Kidney epithelial cell (primary cell): Measurements from ENCODE around the gene SIGLEC11. TPM values are rescaled to one million over a fixed set of nuclear protein-coding genes. Genes with fewer than 3 reads are reported as not detected.

Experiments used
- DNase-seq: peaks from one replicate; pipeline ENCODE4 v3.0.0-alpha.2; 2010; ENCODE audit warnings: low read depth
- H3K27me3 ChIP-seq: 2 replicates; pipeline ENCODE4 v1.6.0; 2011; ENCODE audit warnings: low read length; ENCODE audit not compliant: control insufficient read depth, insufficient read depth
- H3K36me3 ChIP-seq: 2 replicates; pipeline ENCODE4 v1.5.1; 2011; ENCODE audit warnings: low read length; ENCODE audit not compliant: control insufficient read depth, insufficient read depth
- H3K4me3 ChIP-seq: 2 replicates; pipeline ENCODE4 v1.5.1; 2011; ENCODE audit warnings: low read depth, mild to moderate bottlenecking, control low read depth, low read length
- CTCF ChIP-seq: IDR thresholded peaks from 2 replicates; pipeline ENCODE4 v1.5.1; 2011; ENCODE audit warnings: mild to moderate bottlenecking, moderate library complexity, low read length, control low read depth, inconsistent platforms; ENCODE audit not compliant: insufficient read depth, poor library complexity, severe bottlenecking
- total RNA-seq: library from RNA; depleted of rRNA; stranded (reverse); fragments of >200 nt; gene quantifications from 2 replicates; pipeline ENCODE4 v1.2.3, GENCODE V29; 2015

SIGLEC11 gene
- total RNA-seq, 1 donor from 2014 or later: not detected

GRCh38 chr19:49999371-50000010, 38.5 kb upstream of the SIGLEC11 start:
- TF ChIP-seq CTCF: no peak
- Histone ChIP-seq H3K36me3 (peaks cover 2% of the 10 kb centered on the region), H3K4me3 (no peak overlapping the region), H3K27me3 (no peaks in the 10 kb centered on the region)
- DNase-seq: no peak

GRCh38 chr19:49997709-49998108, 36.7 kb upstream of the SIGLEC11 start:
- no peak overlapping the region for H3K4me3 ChIP-seq
- no peak for DNase-seq
- H3K36me3 ChIP-seq: peaks cover 2% of the 10 kb centered on the region
- no peaks in the 10 kb centered on the region for H3K27me3 ChIP-seq
- no peak for TF ChIP-seq CTCF

GRCh38 chr19:49988433-49988832, 27.5 kb upstream of the SIGLEC11 start:
- DNase-seq: no peak
- H3K36me3 ChIP-seq: peaks cover 1% of the 10 kb centered on the region
- TF ChIP-seq CTCF: no peak
- H3K4me3 ChIP-seq: no peak overlapping the region
- H3K27me3 ChIP-seq: no peaks in the 10 kb centered on the region

- H3K4me3 ChIP-seq: no peak overlapping the region
- H3K27me3 ChIP-seq: no peaks in the 10 kb centered on the region
- TF ChIP-seq CTCF: no peak
- DNase-seq: no peak
- H3K36me3 ChIP-seq: peaks cover 1% of the 10 kb centered on the region
These were observed 27.0 kb upstream of the SIGLEC11 start for GRCh38 chr19:49988007-49988406.

GRCh38 chr19:49987159-49987698, 26.3 kb upstream of the SIGLEC11 start:
- H3K4me3 ChIP-seq: no peak overlapping the region
- H3K27me3 ChIP-seq: no peaks in the 10 kb centered on the region
- TF ChIP-seq CTCF: no peak
- H3K36me3 ChIP-seq: peaks cover 1% of the 10 kb centered on the region
- peak; percentile 55 for DNase-seq

GRCh38 chr19:49986354-49986753, 25.4 kb upstream of the SIGLEC11 start:
- Histone ChIP-seq H3K4me3 (no peak overlapping the region), H3K36me3 (peaks cover 1% of the 10 kb centered on the region), H3K27me3 (no peaks in the 10 kb centered on the region)
- no peak for TF ChIP-seq CTCF
- no peak for DNase-seq
